H9 (cell line): ENCODE measurements around the gene STOX2. TPM values are rescaled to one million over a fixed set of nuclear protein-coding genes. Genes with fewer than 3 reads are reported as not detected.

Experiments
- DNase-seq: peaks from one replicate; pipeline ENCODE4 v3.0.0-alpha.2; 2017
- H2AFZ ChIP-seq: one replicate; pipeline ENCODE4 v1.6.1; 2013; ENCODE audit warnings: mild to moderate bottlenecking, low read length, control low read depth, moderate library complexity
- H2AK5ac ChIP-seq: 2 replicates; pipeline ENCODE4 v1.6.1; 2013; ENCODE audit warnings: low read length, control low read depth, mixed read lengths; ENCODE audit not compliant: insufficient read length
- H2BK120ac ChIP-seq: one replicate; pipeline ENCODE4 v1.6.1; 2013; ENCODE audit warnings: low read depth, mild to moderate bottlenecking, low read length, control low read depth, inconsistent platforms; ENCODE audit not compliant: poor library complexity, severe bottlenecking
- H2BK12ac ChIP-seq: 2 replicates; pipeline ENCODE4 v1.6.1; 2013; ENCODE audit warnings: low read length, control low read depth, mixed read lengths, low read depth; ENCODE audit not compliant: insufficient read length
- H2BK15ac ChIP-seq: 2 replicates; pipeline ENCODE4 v1.6.1; 2013; ENCODE audit warnings: low read depth, low read length, control low read depth
- H2BK20ac ChIP-seq: one replicate; pipeline ENCODE4 v1.6.1; 2013; ENCODE audit warnings: low read depth, mild to moderate bottlenecking, low read length, control low read depth, inconsistent platforms; ENCODE audit not compliant: poor library complexity, severe bottlenecking
- H2BK5ac ChIP-seq: 2 replicates; pipeline ENCODE4 v1.6.1; 2013; ENCODE audit warnings: low read length, control low read depth, mixed read lengths; ENCODE audit not compliant: insufficient read length
- H3K14ac ChIP-seq: 2 replicates; pipeline ENCODE4 v1.6.1; 2013; ENCODE audit warnings: low read length, control low read depth; ENCODE audit not compliant: insufficient read depth
- H3K18ac ChIP-seq: 2 replicates; pipeline ENCODE4 v1.6.1; 2013; ENCODE audit warnings: low read depth, mild to moderate bottlenecking, mixed read lengths, low read length, control low read depth; ENCODE audit not compliant: insufficient read length
- H3K23ac ChIP-seq: 2 replicates; pipeline ENCODE4 v1.6.1; 2013; ENCODE audit warnings: low read length, control low read depth, mixed read lengths, low read depth; ENCODE audit not compliant: insufficient read length
- H3K23me2 ChIP-seq: 2 replicates; pipeline ENCODE4 v1.6.1; 2013; ENCODE audit warnings: low read depth, mild to moderate bottlenecking, mixed read lengths, low read length, control low read depth; ENCODE audit not compliant: insufficient read length, poor library complexity, severe bottlenecking
- H3K27ac ChIP-seq: 2 replicates; pipeline ENCODE4 v1.5.1; 2013; ENCODE audit warnings: low read length, control low read depth, mixed read lengths, low read depth; ENCODE audit not compliant: insufficient read length
- H3K27me3 ChIP-seq: 2 replicates; pipeline ENCODE4 v1.6.1; 2013; ENCODE audit warnings: low read length, control low read depth, inconsistent platforms; ENCODE audit not compliant: insufficient read depth
- H3K4ac ChIP-seq: 2 replicates; pipeline ENCODE4 v1.6.1; 2013; ENCODE audit warnings: low read depth, mild to moderate bottlenecking, control low read depth, inconsistent platforms, low read length, moderate library complexity
- H3K4me1 ChIP-seq: 2 replicates; pipeline ENCODE4 v1.6.1; 2013; ENCODE audit warnings: low read length, control low read depth, inconsistent platforms; ENCODE audit not compliant: insufficient read depth
- H3K4me2 ChIP-seq: 2 replicates; pipeline ENCODE4 v1.6.1; 2013; ENCODE audit warnings: low read length, control low read depth, mixed read lengths; ENCODE audit not compliant: insufficient read length, insufficient read depth
- H3K56ac ChIP-seq: 2 replicates; pipeline ENCODE4 v1.6.1; 2013; ENCODE audit warnings: low read depth, mild to moderate bottlenecking, mixed read lengths, low read length, control low read depth; ENCODE audit not compliant: insufficient read length
- H3K79me1 ChIP-seq: 2 replicates; pipeline ENCODE4 v1.6.1; 2013; ENCODE audit warnings: low read depth, mild to moderate bottlenecking, moderate library complexity, low read length, control low read depth, inconsistent platforms; ENCODE audit not compliant: insufficient read depth, poor library complexity, severe bottlenecking
- H3K79me2 ChIP-seq: 2 replicates; pipeline ENCODE4 v1.6.1; 2013; ENCODE audit warnings: low read length, control low read depth, inconsistent platforms; ENCODE audit not compliant: insufficient read depth
- H3K9ac ChIP-seq: 2 replicates; pipeline ENCODE4 v1.6.1; 2013; ENCODE audit warnings: low read length, control low read depth, mixed read lengths; ENCODE audit not compliant: insufficient read length; ENCODE audit errors: extremely low read depth
- H3K9me3 ChIP-seq: one replicate; pipeline ENCODE4 v1.6.1; 2013; ENCODE audit warnings: low read depth, low read length, inconsistent platforms; ENCODE audit not compliant: control insufficient read depth
- H3T11ph ChIP-seq: one replicate; pipeline ENCODE4 v1.6.1; 2013; ENCODE audit warnings: mild to moderate bottlenecking, low read length, control low read depth, inconsistent platforms
- H4K20me1 ChIP-seq: one replicate; pipeline ENCODE4 v1.6.1; 2013; ENCODE audit not compliant: control insufficient read depth, insufficient read length, insufficient read depth
- H4K5ac ChIP-seq: 2 replicates; pipeline ENCODE4 v1.6.1; 2013; ENCODE audit warnings: low read depth, mild to moderate bottlenecking, mixed read lengths, low read length, control low read depth; ENCODE audit not compliant: insufficient read length
- H4K8ac ChIP-seq: replicated peaks from 2 replicates; pipeline ENCODE4 v1.6.1; 2013; ENCODE audit warnings: low read length, control low read depth, mixed read lengths, low read depth; ENCODE audit not compliant: insufficient read length
- H4K91ac ChIP-seq: 2 replicates; pipeline ENCODE4 v1.6.1; 2013; ENCODE audit warnings: low read depth, mild to moderate bottlenecking, moderate library complexity, mixed read lengths, low read length, control low read depth; ENCODE audit not compliant: insufficient read length
- H3K27ac Mint-ChIP-seq, 3 experiments: 2 replicates in 2 of 3; 3 replicates in 1 of 3; pipeline ENCODE4 v1.8.0; 2020 to 2021; ENCODE audit warnings: mixed read lengths in 3 of 3, mild to moderate bottlenecking in 1 of 3, moderate library complexity in 1 of 3
- H3K27me3 Mint-ChIP-seq: 2 replicates; pipeline ENCODE4 v1.8.0; 2021; ENCODE audit warnings: low read depth, mild to moderate bottlenecking, moderate library complexity, mixed read lengths
- H3K36me3 Mint-ChIP-seq, 3 experiments: 2 replicates in 2 of 3; 3 replicates in 1 of 3; pipeline ENCODE4 v1.8.0; 2020 to 2021; ENCODE audit warnings: low read depth in 3 of 3, mixed read lengths in 3 of 3; ENCODE audit not compliant: insufficient read depth in 1 of 3
- H3K4me1 Mint-ChIP-seq, 2 experiments: 2 replicates each; pipeline ENCODE4 v1.8.0; 2020; ENCODE audit warnings: mixed read lengths in 2 of 2
- H3K4me3 Mint-ChIP-seq, 2 experiments: 2 replicates in 1 of 2; 3 replicates in 1 of 2; pipeline ENCODE4 v1.8.0; 2020 to 2021; ENCODE audit warnings: mild to moderate bottlenecking in 2 of 2, mixed read lengths in 2 of 2, moderate library complexity in 1 of 2
- H3K9me3 Mint-ChIP-seq, 2 experiments: 2 replicates in 1 of 2; 3 replicates in 1 of 2; pipeline ENCODE4 v1.8.0; 2020; ENCODE audit warnings: mild to moderate bottlenecking in 2 of 2, mixed read lengths in 2 of 2, moderate library complexity in 1 of 2
- WGBS: extraction: QIAGEN DNeasy Blood & Tissue Kit; methylation state at CpG from one replicate; pipeline ENCODE4 v1.1.7; 2013; ENCODE audit warnings: missing lambda C conversion rate, low lambda C conversion rate, mixed read lengths; ENCODE audit not compliant: insufficient read length; ENCODE audit errors: extremely low coverage; 5-methylcytosine and 5-hydroxymethylcytosine counted together
- total RNA-seq: library from RNA; stranded (reverse); gene quantifications from 2 replicates; pipeline ENCODE4 v1.2.1, GENCODE V29; 2021
- TF ChIP-seq, protein P1 (sequence below): fragments of 200-600 bp; sonication (generic); conservative IDR thresholded peaks from 3 replicates; pipeline ENCODE4 v1.8.0; 2021; ENCODE audit warnings: antibody characterized with exemption, mild to moderate bottlenecking

STOX2 gene
- total RNA-seq, 1 experiment from 2014 or later = 28.2 TPM

DNA sequence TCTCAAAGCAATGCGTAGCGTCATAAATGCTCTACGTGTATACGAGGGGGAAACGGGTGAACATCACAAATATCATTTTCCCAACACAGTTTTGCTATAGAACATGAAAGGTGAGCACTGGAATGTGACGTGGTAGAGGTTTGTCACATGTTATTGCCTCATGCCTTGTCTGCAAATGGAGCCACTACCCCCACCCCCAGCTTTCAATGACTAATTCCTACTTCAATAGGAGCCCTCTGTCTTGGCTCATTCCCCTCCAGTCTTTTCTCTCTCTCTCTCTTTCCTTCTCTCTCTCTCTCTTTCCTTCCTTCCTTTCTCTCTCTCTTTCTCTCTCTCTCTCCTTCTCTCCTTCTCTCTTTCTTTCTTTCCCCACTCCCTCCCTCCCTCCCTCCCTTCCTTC is 127.0 kb downstream of the STOX2 start:
- TF ChIP-seq, protein P1, sequence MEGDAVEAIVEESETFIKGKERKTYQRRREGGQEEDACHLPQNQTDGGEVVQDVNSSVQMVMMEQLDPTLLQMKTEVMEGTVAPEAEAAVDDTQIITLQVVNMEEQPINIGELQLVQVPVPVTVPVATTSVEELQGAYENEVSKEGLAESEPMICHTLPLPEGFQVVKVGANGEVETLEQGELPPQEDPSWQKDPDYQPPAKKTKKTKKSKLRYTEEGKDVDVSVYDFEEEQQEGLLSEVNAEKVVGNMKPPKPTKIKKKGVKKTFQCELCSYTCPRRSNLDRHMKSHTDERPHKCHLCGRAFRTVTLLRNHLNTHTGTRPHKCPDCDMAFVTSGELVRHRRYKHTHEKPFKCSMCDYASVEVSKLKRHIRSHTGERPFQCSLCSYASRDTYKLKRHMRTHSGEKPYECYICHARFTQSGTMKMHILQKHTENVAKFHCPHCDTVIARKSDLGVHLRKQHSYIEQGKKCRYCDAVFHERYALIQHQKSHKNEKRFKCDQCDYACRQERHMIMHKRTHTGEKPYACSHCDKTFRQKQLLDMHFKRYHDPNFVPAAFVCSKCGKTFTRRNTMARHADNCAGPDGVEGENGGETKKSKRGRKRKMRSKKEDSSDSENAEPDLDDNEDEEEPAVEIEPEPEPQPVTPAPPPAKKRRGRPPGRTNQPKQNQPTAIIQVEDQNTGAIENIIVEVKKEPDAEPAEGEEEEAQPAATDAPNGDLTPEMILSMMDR = no peak
- Histone ChIP-seq H3K23me2 (no peaks in the 10 kb centered on the region), H2BK15ac (no peak overlapping the region), H2AK5ac (no peak overlapping the region), H4K5ac (no peak overlapping the region), H2AFZ (no peak overlapping the region), H3K4me2 (no peak overlapping the region), H3K9me3 (no peaks in the 10 kb centered on the region), H3K23ac (no peak overlapping the region), H3K79me2 (no peaks in the 10 kb centered on the region), H3K4me1 (no peaks in the 10 kb centered on the region), H3K4ac (no peak overlapping the region), H3K18ac (no peak overlapping the region), H2BK12ac (no peak overlapping the region), H3K9ac (no peak overlapping the region), H2BK120ac (no peak overlapping the region), H3K56ac (no peak overlapping the region), H4K8ac (no peak overlapping the region), H3K27me3 (no peaks in the 10 kb centered on the region), H3K79me1 (no peaks in the 10 kb centered on the region), H4K91ac (no peak overlapping the region), H3K27ac (no peak overlapping the region), H4K20me1 (no peaks in the 10 kb centered on the region), H2BK5ac (no peak overlapping the region), H3K14ac (no peak overlapping the region), H3T11ph (no peak overlapping the region), H2BK20ac (no peak overlapping the region)
- no CpG with 5 or more reads among the region's 6 CpGs for WGBS
- Mint-ChIP-seq H3K4me3 (no peak overlapping the region), H3K9me3 (no peaks in the 10 kb centered on the region; a peak in 1 of 5 replicates), H3K27ac (no peak overlapping the region), H3K4me1 (peaks cover 5% of the 10 kb centered on the region in 2 experiments; a peak in 2 of 4 replicates), H3K27me3 (no peaks in the 10 kb centered on the region; the same call in 1 of the 2 replicates), H3K36me3 (peaks cover 0 to 3% (median 0%) of the 10 kb centered on the region in 3 experiments; a peak in 2 of 7 replicates)
- DNase-seq = no peak
